Psoas muscle (tissue), 8 donors: Measurements from ENCODE around the gene ZSCAN25. TPM values are rescaled to one million over a fixed set of nuclear protein-coding genes. Genes with fewer than 3 reads are reported as not detected.

ENCODE experiments used
- ATAC-seq, 4 donors: fragments of 200-7000 bp; cut with Tn5 transposase; one replicate each; pipeline ENCODE4 v1.9.1; 2020; ENCODE audit warnings: moderate library complexity in 3 of 4, mild to moderate bottlenecking in 2 of 4
- DNase-seq, 2 donors: peaks; one replicate each; pipeline ENCODE4 v3.0.0-alpha.2; 2020
- H3K27ac ChIP-seq: fragments of 200-600 bp; one replicate; pipeline ENCODE4 v1.8.0; 2022
- H3K27me3 ChIP-seq, 3 donors: fragments of 200-600 bp in 1 of 3; one replicate each; pipeline versions ENCODE4 v1.6.1 to v1.8.0; 2013 to 2022; ENCODE audit warnings: low read length in 2 of 3, mild to moderate bottlenecking in 2 of 3, moderate library complexity in 1 of 3; ENCODE audit not compliant: insufficient read depth in 3 of 3
- H3K36me3 ChIP-seq, 2 donors: fragments of 200-600 bp in 1 of 2; one replicate each; pipeline versions ENCODE4 v1.6.1 to v1.8.0; 2013 to 2022; ENCODE audit warnings: low read depth in 1 of 2, mild to moderate bottlenecking in 1 of 2, moderate library complexity in 1 of 2; ENCODE audit not compliant: insufficient read depth in 1 of 2
- H3K4me1 ChIP-seq: fragments of 200-600 bp; one replicate; pipeline ENCODE4 v1.8.0; 2022
- H3K4me3 ChIP-seq: fragments of 200-600 bp; one replicate; pipeline ENCODE4 v1.8.0; 2022; ENCODE audit warnings: mild to moderate bottlenecking
- H3K9me3 ChIP-seq: fragments of 200-600 bp; one replicate; pipeline ENCODE4 v1.8.0; 2022
- CTCF ChIP-seq: fragments of 200-600 bp; IDR thresholded peaks from one replicate; pipeline ENCODE4 v1.8.0; 2022; ENCODE audit warnings: antibody characterized with exemption
- WGBS, 3 donors: extraction: QIAGEN DNeasy Blood & Tissue Kit; methylation state at CpG; one replicate each; pipeline versions ENCODE4 v1.1.6 to v1.1.7; 2013; 5-methylcytosine and 5-hydroxymethylcytosine counted together
- intact Hi-C, 2 donors: fragments of 100-400 bp; cut with DNase I; formaldehyde crosslinking; loops; one replicate each; pipeline versions ENCODE4 v1.11.0 to v1.14.2; 2022
- polyA plus RNA-seq, 3 donors: library from polyadenylated mRNA; stranded (reverse); fragments of 200-250 nt; gene quantifications; one replicate each; pipeline ENCODE4 v1.2.3, GENCODE V29; 2013
- total RNA-seq, 4 donors: library from RNA; stranded (reverse); fragmentation: NEBNext Ultra II Directional in 2 of 4; extraction: Animal tissue kit (Norgen Biotek cat#: 25700) in 2 of 4; gene quantifications; one replicate each; pipeline versions ENCODE4 v1.2.1 to v1.2.4, GENCODE V29; 2021 to 2023
- donor health status: healthy with polysubstance abuse.
- donor health status: DM: no; HTN: no; CAD: no; lungs with moderate emphysema.
- donor health status: Bipolar disorder and iron deficiency.
- donor health status: healthy.
- donor health status: DM: yes; HTN: yes; CAD: no.
- donor health status: DM: no; HTN: no; CAD: no.
- donor health status: DM: no; HTN: no; CAD: no.
- donor health status: DM: yes; HTN: yes; CAD: no.

ZSCAN25 gene
- total and polyA plus RNA-seq, 7 donors: 2.6 to 10.5 (median 6.3) TPM

- ATAC-seq (no peak), DNase-seq (no peak)
- intact Hi-C loops: no loop called here
- H3K36me3 ChIP-seq: no peaks in the 10 kb centered on the region
- H3K4me1 ChIP-seq: no peaks in the 10 kb centered on the region
- H3K27me3 ChIP-seq: peaks cover 0 to 2% (median 0%) of the 10 kb centered on the region in 3 donors
- no peak for TF ChIP-seq CTCF
- WGBS, 3 donors: 74 to 77% (median 76%) methylated on average over 7 of the region's 7 CpGs
- no peak overlapping the region for H3K4me3 ChIP-seq
- H3K27ac ChIP-seq: no peak overlapping the region
- H3K9me3 ChIP-seq: no peaks in the 10 kb centered on the region
Measured at GRCh38 chr7:99594948-99595745, 21.6 kb upstream of the ZSCAN25 start.

- TF ChIP-seq CTCF: no peak
- ATAC-seq: no peak
- Histone ChIP-seq H3K36me3 (no peaks in the 10 kb centered on the region), H3K27ac (no peak overlapping the region), H3K9me3 (no peaks in the 10 kb centered on the region), H3K27me3 (peaks cover 0 to 2% (median 0%) of the 10 kb centered on the region in 3 donors), H3K4me1 (no peaks in the 10 kb centered on the region), H3K4me3 (no peak overlapping the region)
- WGBS, 3 donors: 87 to 92% (median 91%) methylated on average over 1 of the region's 1 CpG
- intact Hi-C loops: no loop called here
- no peak for DNase-seq
Measured at GRCh38 chr7:99596408-99596955, 20.3 kb upstream of the ZSCAN25 start.

DNA sequence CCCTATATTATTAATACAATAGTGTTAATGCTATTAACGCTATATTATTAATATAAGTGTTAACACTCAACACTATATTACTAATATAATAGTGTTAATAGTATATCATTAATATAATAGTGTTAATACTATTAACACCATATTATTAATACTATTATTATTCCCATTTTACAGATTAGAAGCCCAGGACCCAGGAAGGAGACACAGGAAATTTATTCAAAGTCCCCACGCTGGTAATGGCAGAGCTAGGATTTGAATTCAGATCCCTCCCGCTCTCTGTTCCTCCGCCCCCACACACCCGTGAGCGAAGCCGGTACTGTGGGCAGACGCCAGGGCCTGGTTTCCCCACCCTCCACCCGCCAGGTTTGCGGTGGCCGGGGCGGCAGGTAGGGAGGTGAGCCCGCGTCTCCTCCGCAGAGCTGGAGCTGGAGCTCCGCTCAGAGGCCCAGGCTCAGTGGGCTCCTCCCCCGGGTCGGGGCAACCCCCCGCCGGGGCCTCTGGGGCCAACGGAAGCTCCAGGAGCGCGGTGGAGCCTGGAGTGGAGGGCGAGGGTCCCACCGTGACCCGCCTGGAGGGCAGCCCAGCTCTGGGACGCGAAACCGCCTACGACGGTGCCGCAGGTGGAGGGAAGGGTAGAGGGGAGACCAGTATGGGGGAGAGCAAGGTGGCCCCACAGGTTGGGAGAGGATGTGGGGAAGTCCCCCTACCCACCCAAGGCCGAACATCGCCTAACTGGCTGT, 18.8 kb upstream of the ZSCAN25 start, which contains the start of gene TMEM225B:
TSS of gene TMEM225B (plus strand) at position 506 of the 740 bp plus-strand sequence. CDS start 6,122 bp downstream, outside the sequence.
- no peaks in the 10 kb centered on the region for H3K9me3 ChIP-seq
- no peak for DNase-seq
- H3K27me3 ChIP-seq: peaks cover 0 to 2% (median 0%) of the 10 kb centered on the region in 3 donors
- WGBS, 3 donors: 54 to 69% (median 66%) methylated on average over 34 of the region's 34 CpGs
- TF ChIP-seq CTCF: no peak
- no peak within 1 kb of the TSS for H3K4me3 ChIP-seq
- H3K4me1 ChIP-seq: no peaks in the 10 kb centered on the region
- no peaks in the 10 kb centered on the region for H3K36me3 ChIP-seq
- peak in 1 of 4 donors; percentile 22 for ATAC-seq
- H3K27ac ChIP-seq: no peak within 1 kb of the TSS
- intact Hi-C loops: no loop called here

GRCh38 chr7:99599836-99600235, 16.9 kb upstream of the ZSCAN25 start:
- no peak for TF ChIP-seq CTCF
- no peak overlapping the region for H3K4me3 ChIP-seq
- no peaks in the 10 kb centered on the region for H3K9me3 ChIP-seq
- DNase-seq (no peak), ATAC-seq (no peak)
- intact Hi-C loops: no loop called here
- H3K27me3 ChIP-seq: peaks cover 0 to 2% (median 0%) of the 10 kb centered on the region in 3 donors
- H3K4me1 ChIP-seq: no peaks in the 10 kb centered on the region
- no peak overlapping the region for H3K27ac ChIP-seq
- H3K36me3 ChIP-seq: no peaks in the 10 kb centered on the region
- WGBS, 3 donors: 68 to 75% (median 69%) methylated on average over 4 of the region's 4 CpGs
